NCI-H1694 treated with DMSO at 0.1 percent for 48 hours (cell line): Measurements from ENCODE around the gene ZNF683.

ENCODE experiments used
- DNase-seq: peaks from one replicate; lab custom pipeline; 2025; lab: John Stamatoyannopoulos, UW

The ZNF683 gene

DNA sequence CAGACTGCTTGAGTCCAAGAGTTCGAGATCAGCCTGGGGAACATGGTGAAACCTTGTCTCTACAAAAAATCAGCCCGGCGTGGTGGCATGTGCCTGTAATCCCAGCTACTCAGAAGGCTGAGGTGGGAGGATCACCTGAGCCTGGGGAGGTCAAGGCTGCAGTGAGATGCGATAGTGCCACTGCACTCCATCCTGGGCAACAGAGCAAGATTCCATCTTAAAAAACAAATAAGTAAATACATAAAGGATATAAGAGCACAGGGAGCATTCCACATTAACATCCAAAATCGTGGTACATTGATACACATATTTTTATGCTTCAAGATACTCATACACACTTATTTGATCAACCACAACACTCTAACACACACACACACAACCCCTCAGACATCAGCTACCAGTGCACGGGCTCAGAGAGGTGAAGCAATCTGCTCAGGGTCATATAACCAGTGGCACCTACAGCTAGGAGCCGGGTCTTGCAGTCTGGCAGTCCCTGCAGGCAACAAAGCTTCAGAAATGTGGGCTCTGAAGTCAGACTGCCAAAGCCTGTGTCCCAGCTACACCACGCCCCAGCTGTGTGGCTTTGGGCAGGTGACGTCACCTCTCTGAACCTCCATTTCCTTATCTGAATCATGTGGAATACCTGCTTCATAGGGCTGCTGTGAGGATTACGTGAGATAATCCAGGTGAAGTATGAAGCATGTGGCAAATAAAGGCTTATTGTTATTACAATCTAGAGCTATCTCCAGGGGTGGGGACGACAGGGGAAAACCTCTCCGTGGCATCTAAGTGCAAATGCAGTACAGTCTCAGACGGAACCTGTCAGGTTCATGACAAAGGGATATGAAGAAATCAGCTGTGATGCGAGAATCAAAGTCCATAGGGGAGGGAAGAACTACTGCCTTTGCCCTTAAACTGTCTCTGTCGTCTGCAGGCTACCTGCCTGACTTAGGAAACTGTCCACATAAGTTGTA is 13.9 kb downstream of the ZNF683 start:
- DNase-seq, result no peak

GRCh38 chr1:26357121-26357602 is 15.4 kb downstream of the ZNF683 start:
- DNase-seq, result no peak

DNA sequence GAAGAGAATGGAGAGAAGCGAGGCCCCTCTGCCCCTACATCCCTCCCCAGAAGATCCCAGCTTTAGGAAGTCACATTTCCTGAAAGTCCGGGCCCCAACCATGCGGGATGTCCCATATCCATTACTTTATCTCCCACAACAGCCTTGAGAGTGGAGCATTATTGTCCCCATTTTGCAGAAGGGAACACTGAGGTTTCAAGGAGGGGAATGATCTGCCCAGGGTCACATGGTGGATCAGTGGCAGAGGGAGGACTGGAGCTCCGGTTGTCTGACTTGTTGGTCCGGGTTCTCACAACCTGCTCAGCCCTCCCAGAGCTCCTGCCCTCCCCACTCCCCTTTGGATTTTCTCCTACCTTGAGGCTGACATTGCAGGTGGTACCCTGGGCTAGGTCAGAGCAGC is 16.4 kb downstream of the ZNF683 start:
- no peak for DNase-seq

DNA sequence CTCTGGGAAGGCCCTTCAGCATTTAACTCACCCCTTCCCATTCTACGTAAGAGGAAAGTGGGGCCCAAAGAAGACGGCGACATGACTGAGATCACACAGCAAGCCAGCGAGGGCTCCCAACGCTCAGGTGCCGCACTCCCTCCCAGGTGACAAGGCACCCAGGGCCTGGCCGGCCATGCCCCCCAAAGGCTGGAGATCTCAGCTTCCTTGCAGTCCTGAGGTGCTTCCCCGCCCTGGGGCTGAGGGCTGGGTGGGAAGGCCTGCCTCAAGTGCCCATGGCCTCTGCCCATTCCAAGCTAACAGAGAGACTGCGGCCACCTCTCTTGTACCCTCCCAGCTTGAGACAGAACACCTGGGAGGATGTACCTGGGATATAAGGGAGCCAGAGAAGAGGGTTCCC is 17.6 kb downstream of the ZNF683 start:
- DNase-seq, result no peak

DNA sequence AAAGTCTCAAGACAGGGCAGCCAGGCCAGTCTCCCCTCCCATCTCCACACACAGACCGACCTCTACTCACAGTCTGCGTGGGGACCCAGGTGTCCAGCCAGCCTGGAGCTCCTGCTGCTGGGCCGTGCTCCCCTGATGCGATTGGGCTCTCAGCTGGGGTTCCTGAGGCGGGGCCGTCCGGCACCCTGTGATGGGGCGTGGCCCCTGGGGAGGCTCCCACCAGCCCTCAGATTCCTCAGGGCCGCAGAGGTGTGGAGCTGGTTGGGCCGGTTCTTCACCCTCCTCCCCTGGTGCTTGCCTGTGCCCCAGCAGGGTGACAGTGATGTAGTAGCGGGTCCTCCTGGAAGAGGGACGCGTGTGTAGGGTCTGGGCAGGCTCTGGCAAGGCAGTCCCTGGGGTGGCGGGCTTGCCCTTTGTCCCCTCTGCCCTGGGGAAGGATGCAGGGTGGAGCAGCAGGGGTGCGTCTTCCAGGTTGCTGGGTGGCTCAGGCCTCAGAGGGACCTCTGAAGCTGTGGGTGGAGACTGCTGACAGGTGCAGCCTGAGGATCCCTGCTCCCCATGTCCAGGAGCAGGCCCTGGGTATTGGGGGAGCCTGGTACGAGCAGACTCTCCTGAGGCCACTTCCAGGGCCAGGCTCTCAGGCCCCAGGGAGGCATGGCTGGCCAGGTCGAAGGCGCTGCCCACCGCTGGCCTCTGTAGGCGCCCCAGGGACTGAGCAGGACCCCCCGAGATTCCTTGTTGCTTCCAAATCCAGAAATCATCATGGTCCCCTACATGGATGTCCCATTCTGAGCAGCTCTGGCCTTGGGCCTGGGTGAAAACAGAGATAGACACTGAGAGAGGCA is 18.4 kb downstream of the ZNF683 start, which contains the start of gene CRYBG2:
Gene CRYBG2 (minus strand): TSS at position 155 of the 845 bp plus-strand sequence. CDS start 7,473 bp downstream, outside the sequence.
- DNase-seq, result no peak

GRCh38 chr1:26353210-26353859 is 19.2 kb downstream of the ZNF683 start:
- peak; percentile 22 for DNase-seq

DNA sequence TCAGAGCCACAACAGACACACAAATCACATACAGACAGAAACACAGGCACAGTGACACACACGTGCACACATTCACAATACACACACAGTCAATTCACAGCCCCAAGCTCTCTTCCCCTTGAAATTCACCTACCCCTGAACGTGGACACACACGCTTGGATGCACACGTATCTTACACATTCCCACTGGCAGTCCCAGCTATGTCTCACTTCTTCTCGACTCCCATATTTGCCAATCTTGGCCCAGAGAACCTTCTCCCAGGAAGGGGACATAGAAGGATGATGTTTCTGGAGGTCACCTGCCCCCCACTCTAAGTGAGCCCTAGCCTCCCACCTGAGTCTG is 20.2 kb downstream of the ZNF683 start:
- no peak for DNase-seq

- no peak for DNase-seq
These were observed 20.8 kb downstream of the ZNF683 start for GRCh38 chr1:26351590-26352337.

DNA sequence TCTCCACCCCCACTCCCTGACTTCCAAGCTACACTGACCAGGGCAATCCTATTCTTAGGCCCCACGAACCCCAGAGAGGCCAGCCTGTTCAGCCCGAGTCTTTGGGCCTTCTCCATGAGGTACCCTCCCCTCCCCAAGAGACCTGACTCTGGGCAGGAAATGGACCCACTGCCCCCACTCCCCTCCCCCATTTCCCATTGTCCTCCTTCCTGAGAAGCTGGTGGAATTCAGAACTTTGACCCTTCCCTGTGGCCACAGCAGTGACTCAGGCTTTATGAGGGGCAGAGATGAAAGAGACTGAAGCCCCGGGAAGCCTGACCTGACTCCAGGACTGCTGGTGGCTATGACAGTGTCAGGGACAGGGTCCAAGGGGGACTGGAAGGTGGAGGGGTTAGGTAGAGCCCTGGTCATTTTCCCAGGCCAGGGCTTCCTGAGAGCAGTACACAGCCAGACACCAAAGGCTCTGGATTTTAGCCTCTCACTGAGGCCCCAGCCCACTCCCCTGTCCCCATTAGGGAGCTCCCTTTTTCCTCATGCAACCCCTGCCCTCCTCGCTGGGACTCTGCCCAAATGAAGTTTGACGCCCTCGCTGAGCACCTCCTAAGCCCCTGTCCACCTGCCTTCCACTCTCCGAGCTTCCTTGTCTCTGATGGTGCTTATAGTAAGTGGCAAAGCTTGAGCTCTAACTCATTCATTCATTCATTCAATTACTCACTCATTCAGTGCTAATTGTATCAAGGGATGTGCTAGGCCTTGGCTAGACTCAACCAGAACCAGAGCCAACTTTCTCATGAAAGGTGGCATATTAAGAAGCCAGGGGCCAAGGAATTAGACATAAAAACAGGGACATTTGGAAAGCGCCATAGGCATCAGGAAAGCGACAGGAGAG is 21.6 kb downstream of the ZNF683 start:
- DNase-seq, result no peak

- DNase-seq, result no peak
These were observed 22.2 kb downstream of the ZNF683 start for GRCh38 chr1:26350343-26350700.

DNA sequence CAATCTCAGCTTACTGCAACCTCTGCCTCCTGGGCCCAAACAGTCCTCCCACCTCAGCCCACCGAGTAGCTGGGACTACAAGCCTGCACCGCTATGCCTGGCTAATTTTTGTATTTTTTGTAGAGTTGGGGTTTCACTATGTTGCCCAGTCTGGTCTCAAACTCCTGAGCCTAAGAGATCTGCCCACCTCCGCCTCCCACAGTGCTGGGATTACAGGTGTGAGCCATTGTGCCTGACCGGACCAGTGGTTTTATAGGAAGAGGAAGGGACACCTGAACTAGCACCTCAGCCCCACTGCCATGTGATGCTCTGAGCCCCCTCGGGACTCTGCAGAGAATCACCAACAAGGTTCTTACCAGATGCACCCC is 22.7 kb downstream of the ZNF683 start:
- no peak for DNase-seq

- no peak for DNase-seq
These were observed 23.2 kb downstream of the ZNF683 start for GRCh38 chr1:26349188-26349876.

GRCh38 chr1:26346274-26347033 is 26.1 kb downstream of the ZNF683 start:
- no peak for DNase-seq

DNA sequence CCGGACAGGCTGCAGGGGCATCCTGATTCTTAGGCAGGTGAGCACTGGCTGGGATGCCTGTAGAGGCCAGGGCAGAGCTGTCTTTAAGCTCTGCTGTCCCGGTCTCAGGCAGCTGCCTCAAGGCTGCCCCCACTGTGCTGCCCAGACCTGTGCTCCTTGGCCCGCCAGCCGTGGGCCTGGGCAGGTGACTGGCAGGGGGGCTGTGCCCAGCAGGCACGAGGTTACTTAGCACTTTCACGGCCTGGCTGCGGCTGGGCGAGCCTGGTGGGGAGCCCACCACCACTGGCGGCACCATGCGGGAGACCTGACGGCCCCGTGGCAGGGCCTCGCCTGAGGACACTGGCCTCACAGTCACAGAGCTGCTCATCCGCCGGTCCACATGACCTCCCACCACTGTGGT is 26.8 kb downstream of the ZNF683 start:
- DNase-seq, result no peak

DNA sequence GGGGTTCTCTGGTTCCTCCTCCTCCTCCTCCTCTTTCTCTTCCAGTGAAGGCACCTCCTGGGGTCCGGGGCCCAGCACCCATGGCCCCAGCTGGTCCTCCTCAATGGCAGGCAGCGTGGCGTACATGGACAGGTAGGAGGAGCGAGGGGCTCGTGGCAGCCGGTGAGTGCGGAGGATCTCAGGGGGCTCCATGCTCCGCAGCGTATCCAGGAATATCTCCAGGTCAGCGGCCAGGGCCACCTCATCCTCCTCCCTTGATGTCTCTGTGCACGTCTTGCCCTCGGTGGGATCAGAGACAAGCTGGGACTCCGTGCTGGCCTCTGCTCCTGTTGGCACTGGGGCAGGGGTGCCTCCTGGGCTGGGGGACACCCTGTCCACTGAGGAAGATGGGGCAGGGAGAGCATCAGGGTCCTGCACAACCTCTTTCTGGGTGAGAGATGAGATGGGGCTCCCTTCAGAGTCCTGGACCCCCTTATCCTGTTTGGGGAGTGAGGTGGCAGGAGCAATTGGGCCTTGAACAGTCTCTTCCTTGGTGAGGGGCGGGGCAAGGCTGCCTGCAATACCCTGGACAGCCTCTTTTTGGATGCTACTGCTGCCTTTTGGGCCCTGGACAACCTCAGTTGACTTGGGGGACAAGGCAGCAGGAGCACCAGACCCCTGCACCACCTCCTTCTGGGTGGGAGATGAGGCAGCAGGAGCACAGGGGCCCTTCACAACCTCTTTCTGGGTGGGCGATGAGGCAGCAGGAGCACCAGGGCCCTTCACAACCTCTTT is 28.2 kb downstream of the ZNF683 start:
- no peak for DNase-seq

DNA sequence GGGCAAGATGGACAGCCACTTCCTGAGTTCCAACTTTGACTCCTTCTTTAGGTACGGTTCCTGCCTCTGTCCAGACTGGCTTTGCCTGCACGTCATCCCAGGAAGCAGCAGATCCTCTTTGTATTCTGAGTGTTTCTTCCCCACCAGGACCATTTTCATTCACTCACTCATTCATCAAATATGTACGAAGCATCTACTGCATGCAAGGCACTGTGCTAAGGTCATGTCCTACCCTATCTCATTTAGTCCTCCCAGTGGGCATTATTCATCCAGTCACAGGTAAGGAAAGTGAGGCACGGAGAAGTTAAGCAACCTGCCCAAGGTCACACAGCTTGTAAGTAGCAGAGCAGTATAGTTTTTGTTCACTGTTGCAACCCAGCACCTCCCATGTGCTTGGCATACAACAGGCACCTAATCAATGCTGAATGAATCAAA is 32.5 kb downstream of the ZNF683 start:
- no peak for DNase-seq

DNA sequence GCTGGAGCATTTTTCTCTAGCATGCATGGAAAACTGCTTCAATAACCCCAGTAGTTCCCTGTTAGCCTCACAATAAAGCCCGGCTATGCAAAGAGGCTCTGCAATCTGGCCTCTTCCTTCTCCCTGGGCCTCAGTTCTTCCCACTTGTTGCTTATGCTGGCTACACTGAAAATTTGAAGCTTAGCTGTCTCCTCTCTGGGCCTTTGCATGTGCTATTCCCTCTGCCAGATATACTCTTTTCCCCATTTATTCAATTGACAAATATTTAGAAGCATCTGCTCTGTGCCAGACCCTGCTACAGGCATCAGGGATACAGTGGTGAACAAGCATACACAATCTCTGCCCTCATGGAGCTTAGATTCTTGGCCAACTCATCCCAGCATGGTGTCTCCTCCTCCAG is 33.9 kb downstream of the ZNF683 start:
- no peak for DNase-seq

- no peak for DNase-seq
These were observed 34.9 kb downstream of the ZNF683 start for GRCh38 chr1:26337625-26338024.

- DNase-seq, result no peak
These were observed 35.4 kb downstream of the ZNF683 start for GRCh38 chr1:26337206-26337535.
